Ishikawa (cell line): ENCODE data around the gene STX1A.

Source experiments
- TAF1 ChIP-seq: IDR thresholded peaks from 2 replicates; pipeline ENCODE4 v1.6.1; 2012; ENCODE audit warnings: low read depth, mild to moderate bottlenecking
- TEAD4 ChIP-seq: IDR thresholded peaks from 2 replicates; pipeline ENCODE4 v1.6.1; 2012
- YY1 ChIP-seq: IDR thresholded peaks from 2 replicates; pipeline ENCODE4 v1.6.1; 2012; ENCODE audit warnings: low read depth

- TF ChIP-seq TEAD4 (no peak), TAF1 (no peak), YY1 (no peak)
These were observed 19.4 kb downstream of the STX1A start for GRCh38 chr7:73700069-73700423.
